Transverse colon (tissue), 4 donors: ENCODE measurements around the gene ZDHHC11.

Source experiments
- EP300 ChIP-seq: sonication (generic); formaldehyde crosslinking; IDR thresholded peaks from one replicate; pipeline ENCODE4 v1.6.1; 2017; ENCODE audit warnings: antibody characterized with exemption, low read depth
- POLR2A ChIP-seq: fragments of 450-650 bp; IDR thresholded peaks from one replicate; pipeline ENCODE4 v1.6.1; 2016; ENCODE audit warnings: antibody characterized with exemption, mild to moderate bottlenecking, moderate library complexity
- POLR2AphosphoS5 ChIP-seq, 3 donors: sonication (generic); formaldehyde crosslinking; IDR thresholded peaks; one replicate each; pipeline ENCODE4 v1.6.1; 2016; ENCODE audit warnings: antibody characterized with exemption in 3 of 3
- TF ChIP-seq, protein P1 (sequence below), 5 experiments: fragments of 200-600 bp in 3 of 5; fragments of 450-650 bp in 2 of 5; sonication (generic) in 3 of 5; IDR thresholded peaks; 1 replicate in 2 of 5; 2 replicates in 3 of 5; pipeline ENCODE4 v1.5.1; 2016 to 2017; ENCODE audit warnings: antibody characterized with exemption in 5 of 5, inconsistent platforms in 3 of 5, mild to moderate bottlenecking in 2 of 5, moderate library complexity in 1 of 5

DNA sequence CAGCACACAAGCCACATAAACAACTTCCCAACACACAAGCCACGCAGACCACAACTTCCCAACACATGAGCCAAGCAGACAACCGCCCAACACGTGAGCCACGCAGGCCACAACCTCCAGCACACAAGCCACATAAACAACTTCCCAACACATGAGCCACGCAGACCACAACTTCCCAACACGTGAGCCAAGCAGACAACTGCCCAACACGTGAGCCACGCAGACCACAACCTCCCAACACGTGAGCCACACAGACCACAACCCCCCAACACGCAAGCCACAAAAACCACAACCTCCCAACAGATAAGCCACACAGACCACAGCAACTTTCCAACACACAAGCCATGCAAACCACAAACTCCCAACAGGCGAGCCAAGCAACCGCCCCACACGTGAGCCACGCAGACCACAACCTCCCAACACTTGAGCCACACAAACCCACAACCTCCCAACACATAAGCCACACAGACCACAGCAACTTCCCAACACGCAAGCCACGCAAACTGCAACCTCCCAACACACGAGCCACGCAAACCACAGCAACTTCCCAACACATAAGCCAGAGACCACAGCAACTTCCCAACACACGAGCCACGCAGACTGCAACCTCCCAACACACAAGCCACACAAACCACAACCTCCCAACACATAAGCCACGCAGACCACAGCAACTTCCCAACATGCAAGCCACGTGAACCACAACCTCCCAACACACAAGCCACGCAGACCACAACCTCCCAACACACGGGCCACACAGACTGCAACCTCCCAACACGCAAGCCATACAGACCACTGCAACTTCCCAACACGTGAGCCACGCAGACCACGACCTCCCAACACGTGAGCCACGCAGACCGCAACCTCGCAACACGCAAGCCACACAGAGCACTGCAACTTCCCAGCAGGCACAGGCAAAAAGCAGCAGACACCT, 31.7 kb upstream of the ZDHHC11 start:
- TF ChIP-seq POLR2AphosphoS5 (IDR thresholded peaks at IDR 0.05) (no peak), EP300 (no peak), POLR2A (no peak)
- TF ChIP-seq, protein P1, sequence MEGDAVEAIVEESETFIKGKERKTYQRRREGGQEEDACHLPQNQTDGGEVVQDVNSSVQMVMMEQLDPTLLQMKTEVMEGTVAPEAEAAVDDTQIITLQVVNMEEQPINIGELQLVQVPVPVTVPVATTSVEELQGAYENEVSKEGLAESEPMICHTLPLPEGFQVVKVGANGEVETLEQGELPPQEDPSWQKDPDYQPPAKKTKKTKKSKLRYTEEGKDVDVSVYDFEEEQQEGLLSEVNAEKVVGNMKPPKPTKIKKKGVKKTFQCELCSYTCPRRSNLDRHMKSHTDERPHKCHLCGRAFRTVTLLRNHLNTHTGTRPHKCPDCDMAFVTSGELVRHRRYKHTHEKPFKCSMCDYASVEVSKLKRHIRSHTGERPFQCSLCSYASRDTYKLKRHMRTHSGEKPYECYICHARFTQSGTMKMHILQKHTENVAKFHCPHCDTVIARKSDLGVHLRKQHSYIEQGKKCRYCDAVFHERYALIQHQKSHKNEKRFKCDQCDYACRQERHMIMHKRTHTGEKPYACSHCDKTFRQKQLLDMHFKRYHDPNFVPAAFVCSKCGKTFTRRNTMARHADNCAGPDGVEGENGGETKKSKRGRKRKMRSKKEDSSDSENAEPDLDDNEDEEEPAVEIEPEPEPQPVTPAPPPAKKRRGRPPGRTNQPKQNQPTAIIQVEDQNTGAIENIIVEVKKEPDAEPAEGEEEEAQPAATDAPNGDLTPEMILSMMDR (IDR thresholded peaks at IDR 0.05) = no peak
